DMS53 treated with DMSO at 0.1 percent for 48 hours (cell line): ENCODE results near the gene CHAC1.

Source experiments
- DNase-seq: peaks from one replicate; lab custom pipeline; 2025; ENCODE audit not compliant: unreplicated experiment; lab: John Stamatoyannopoulos, UW

CHAC1 gene

GRCh38 chr15:40952901-40953712 lies at the start of gene CHAC1:
TSS of gene CHAC1 (plus strand) at chr15:40953471. CDS start at chr15:40953584, 113 bp downstream.
- DNase-seq = peak; percentile 93

- no peak for DNase-seq
These were observed 48.6 kb upstream of the CHAC1 start for GRCh38 chr15:40904552-40905201.

GRCh38 chr15:40906091-40906990 lies 46.9 kb upstream of the CHAC1 start:
- peak; percentile 89 for DNase-seq

- peak; percentile 80 for DNase-seq
These were observed 46.1 kb upstream of the CHAC1 start for GRCh38 chr15:40906991-40907802.

- no peak for DNase-seq
These were observed 45.2 kb upstream of the CHAC1 start for GRCh38 chr15:40908095-40908494.

GRCh38 chr15:40909662-40910630 lies 43.3 kb upstream of the CHAC1 start:
- DNase-seq = no peak

GRCh38 chr15:40911141-40911540 lies 42.1 kb upstream of the CHAC1 start:
- DNase-seq = no peak

- no peak for DNase-seq
These were observed 41.6 kb upstream of the CHAC1 start for GRCh38 chr15:40911693-40912092.

GRCh38 chr15:40912478-40912877 lies 40.8 kb upstream of the CHAC1 start:
- DNase-seq = no peak

GRCh38 chr15:40914013-40914412 lies 39.3 kb upstream of the CHAC1 start:
- DNase-seq = no peak

- DNase-seq = no peak
These were observed 38.8 kb upstream of the CHAC1 start for GRCh38 chr15:40914486-40914885.

- DNase-seq = no peak
These were observed 38.1 kb upstream of the CHAC1 start for GRCh38 chr15:40915116-40915661.

- no peak for DNase-seq
These were observed 37.6 kb upstream of the CHAC1 start for GRCh38 chr15:40915679-40916078.

- no peak for DNase-seq
These were observed 35.7 kb upstream of the CHAC1 start for GRCh38 chr15:40917585-40917984.

- DNase-seq = no peak
These were observed 35.0 kb upstream of the CHAC1 start for GRCh38 chr15:40918146-40918798.

- DNase-seq = no peak
These were observed 34.4 kb upstream of the CHAC1 start for GRCh38 chr15:40918799-40919392.

- no peak for DNase-seq
These were observed 31.2 kb upstream of the CHAC1 start for GRCh38 chr15:40921949-40922607.

GRCh38 chr15:40922608-40923005 lies 30.7 kb upstream of the CHAC1 start:
- DNase-seq = no peak
